ENCODE results near the gene GPR55. TPM values are rescaled to one million over a fixed set of nuclear protein-coding genes. Genes with fewer than 3 reads are reported as not detected.

GPR55 gene
- total RNA-seq, 1 experiment from 2014 or later = not detected

DNA sequence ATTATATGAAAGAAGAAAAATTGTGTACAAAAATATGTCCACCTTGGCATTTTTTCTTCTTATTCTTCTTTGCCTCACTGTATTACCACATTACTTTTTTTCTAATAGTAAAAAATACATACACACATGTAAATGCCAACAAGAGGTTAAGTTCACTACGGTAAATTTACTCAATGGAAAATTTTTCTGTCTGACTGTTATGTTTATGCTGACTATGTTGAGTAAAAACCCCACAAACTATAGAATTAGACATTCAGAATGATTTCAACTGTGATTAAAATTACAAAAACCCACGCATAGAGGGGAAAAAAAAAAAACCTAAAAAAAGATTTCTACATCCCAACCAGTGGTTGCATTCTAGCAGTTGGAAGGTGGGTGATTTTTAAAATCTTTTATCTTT is 5.4 kb downstream of the GPR55 start:
- DNase-seq (ENCODE audit: low read depth) = no peak

DNA sequence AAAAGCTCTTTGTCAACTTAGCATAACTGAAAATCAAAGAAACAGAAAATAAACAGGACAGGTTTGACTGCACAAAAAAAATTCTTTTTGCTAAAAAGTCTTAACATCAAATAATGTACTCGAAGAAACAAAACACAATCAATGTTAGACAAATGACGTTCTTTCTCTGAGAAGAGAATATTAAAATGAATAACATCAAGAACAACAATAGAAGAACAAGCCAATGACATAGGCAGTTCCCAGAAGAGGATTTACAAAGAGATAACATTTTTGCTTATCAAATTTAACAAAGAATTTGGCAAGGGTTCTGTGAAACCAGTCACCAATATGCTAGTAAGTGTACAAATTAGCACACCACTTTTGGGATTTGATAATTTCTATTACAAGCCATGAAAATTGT is 5.8 kb downstream of the GPR55 start:
- no peak for DNase-seq (ENCODE audit: low read depth)

DNA sequence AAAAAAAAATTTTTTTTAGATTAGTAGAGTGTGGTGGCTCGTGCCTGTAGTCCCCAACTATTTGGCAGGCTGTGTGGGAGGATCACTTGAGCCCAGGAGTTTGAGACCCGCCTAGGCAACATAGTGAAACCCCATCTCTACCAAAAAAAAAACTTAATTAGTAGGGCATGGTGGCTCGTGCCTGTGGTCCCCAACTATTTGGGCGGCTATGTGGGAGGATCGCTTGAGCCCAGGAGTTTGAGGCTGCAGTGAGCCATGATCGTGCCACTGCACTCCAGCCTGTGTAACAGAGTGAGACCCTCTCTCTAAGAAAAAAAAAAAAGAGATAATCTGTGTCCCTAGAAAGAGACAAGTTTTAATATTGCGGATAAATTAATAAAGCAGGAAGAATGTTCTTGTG is 8.8 kb downstream of the GPR55 start:
- DNase-seq (ENCODE audit: low read depth) = no peak

DNA sequence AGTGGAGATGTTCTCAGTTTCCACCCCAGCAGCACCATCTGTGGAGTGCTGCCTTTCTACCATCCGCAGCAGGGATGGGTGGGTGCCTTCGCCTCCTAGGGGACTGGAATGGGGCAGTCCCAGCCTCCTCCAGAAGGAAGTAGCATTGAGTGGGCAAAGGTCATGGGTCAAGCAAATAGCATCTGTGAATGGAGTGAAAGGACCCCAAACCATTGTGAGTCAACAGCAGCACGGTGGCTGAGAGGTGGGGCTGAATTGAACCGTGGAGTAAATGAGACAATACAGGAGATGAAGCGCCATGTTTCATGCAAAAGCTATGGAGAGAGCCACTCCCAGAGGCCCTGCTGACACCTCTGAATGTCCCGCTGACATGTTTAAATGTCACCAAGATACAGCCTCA is 9.7 kb downstream of the GPR55 start:
- DNase-seq (ENCODE audit: low read depth) = no peak

DNA sequence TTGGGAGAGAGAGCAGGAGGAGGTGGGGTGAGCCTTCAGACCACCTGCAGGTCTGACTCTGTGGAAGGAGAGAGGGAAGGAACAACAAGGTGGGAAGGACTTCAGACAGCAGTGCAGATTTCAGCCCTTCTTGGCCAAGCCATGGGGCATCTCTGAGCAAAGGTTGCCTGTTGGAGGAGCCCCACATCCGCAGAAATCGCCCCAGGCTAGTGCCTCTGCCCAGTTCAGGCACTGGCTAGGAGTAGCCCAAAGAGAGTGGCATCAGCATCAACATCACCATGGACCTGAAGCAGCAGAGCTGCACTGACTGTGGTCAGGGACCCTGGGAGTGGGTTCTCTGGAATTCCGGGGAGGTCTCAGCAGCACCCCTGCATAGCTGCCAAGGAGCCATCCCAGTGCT is 10.2 kb downstream of the GPR55 start:
- peak; percentile 17 for DNase-seq (ENCODE audit: low read depth)

DNA sequence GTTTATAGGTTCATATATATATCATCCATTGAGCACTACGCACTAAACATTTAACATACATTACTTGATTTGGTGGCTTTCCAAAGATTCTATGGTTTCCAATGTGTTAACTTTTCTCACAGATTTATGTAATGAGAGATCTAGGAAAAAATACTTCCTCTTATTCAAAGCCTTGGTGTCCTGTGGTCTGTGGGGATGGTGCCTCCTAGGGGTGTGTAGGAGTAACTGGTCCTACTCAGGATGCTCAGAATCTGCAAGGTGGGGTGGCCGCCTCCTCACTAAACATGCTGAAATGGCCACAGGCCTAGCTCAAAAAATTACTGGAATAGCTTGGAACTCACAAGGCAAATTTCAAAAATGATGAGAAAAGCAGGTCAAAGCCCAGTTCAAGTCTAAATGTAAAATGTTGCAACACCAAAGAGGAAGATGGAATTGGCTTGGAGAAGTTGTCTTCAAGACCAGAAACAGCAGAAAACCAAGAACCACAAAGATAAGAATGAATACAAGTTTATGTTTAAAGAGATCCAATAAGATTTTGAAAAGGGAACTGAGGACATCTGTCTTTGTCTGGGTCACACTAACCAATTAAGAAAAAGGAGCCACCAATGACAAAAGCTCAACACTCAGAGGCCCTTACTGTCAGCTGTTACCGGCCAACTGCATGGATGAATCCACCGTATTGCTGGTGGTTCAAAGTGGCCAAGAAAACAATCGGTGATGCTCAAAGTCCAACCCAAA is 11.5 kb downstream of the GPR55 start:
- DNase-seq (ENCODE audit: low read depth) = no peak

DNA sequence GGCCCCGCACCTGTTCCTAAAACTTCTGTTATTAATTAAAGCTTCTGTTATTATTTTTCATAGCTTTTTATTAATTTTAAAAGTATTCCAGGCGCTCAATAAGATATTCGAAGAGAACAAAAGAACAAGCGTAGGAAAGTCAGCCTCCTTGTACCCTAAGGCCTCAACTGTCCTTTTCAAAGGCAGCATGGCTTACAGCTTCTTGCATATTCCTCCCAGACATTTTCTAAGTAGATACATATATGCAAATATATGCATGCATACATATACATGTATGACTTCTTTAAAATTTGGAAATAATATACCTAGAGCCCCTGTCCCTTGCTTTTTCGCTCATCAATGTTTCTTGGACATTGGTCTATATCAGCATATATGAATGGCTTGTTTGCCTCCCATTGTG is 12.3 kb downstream of the GPR55 start:
- no peak for DNase-seq (ENCODE audit: low read depth)

DNA sequence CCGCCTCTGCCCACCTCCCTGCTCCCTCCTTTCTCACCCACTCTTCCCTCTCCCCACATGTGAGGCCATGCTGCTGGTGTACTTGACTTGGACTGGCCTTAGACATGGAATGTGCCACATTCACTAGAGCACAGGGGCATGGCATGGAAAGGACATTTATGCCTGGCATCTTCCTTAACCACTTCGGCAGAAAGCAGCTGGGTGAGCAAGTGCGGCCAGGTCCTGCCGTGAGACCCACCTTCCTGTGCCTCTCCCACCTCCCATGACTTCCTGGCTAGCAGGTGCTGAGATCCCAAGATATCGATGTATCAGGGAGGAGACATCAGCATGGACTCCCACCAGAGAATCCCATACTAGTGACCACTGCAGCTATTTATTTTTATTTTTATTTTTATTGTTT is 13.0 kb downstream of the GPR55 start:
- no peak for DNase-seq (ENCODE audit: low read depth)

DNA sequence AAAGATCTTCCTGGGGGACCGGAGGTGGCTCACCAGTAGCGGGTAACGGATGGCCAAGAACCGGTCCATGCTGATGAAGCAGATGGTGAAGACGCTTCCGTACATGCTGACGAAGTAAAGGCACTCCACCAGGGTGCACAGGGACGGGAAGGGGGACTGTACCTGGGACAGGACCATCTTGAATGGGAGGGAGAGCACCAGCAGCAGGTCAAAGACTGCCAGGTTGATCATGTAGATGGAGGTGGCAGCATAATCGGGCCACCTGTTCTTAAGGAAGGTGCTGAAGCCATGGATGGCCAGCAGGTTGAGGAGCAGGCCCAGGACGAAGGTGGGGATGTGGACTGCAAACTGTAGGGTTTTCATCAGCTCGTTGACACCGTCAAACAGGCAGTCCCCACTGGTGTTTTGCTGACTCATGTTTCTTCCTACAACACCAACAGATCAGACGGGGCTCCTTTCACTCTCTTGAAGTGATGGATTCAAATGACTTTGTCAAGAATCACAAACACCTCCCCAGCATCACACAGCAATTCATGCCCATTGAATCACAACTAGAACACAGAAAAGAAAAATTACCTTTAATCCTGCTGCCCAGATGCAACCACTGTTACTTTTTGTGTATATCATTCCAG is 14.4 kb downstream of the GPR55 start:
- no peak for DNase-seq (ENCODE audit: low read depth)

DNA sequence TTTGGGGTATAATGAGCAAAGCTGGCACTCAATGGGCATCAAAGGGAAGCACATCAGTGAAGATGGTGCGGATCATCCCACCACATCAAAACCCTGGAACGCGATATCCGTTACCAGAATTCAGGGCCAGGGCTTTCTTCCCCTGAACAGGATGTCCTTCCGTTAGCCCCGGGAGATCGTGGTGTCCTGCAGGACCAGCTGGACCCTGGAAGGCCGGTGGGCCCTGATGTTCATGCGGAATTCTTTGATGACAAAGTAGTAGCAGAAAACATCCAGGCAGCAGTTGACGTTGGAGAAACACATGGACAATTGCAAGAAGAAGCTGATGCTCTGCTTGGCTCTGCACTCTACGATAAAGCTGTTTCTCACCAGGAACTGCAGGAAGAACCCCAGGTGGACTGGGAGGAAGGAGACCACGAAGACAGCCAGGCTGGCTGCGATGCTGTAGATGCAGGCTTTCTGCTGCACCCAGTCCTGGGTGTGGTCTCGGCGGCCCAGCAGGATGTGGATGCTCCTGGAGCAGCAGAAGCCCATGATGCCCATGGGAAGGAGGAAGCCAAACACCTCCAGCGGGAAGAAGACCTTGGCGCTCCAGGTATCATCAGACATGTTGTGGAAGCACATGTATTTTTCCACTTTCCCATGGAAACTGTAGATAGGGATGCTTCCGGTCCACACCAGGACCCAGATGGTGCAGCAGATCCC is 15.0 kb downstream of the GPR55 start:
- DNase-seq (ENCODE audit: low read depth) = no peak

DNA sequence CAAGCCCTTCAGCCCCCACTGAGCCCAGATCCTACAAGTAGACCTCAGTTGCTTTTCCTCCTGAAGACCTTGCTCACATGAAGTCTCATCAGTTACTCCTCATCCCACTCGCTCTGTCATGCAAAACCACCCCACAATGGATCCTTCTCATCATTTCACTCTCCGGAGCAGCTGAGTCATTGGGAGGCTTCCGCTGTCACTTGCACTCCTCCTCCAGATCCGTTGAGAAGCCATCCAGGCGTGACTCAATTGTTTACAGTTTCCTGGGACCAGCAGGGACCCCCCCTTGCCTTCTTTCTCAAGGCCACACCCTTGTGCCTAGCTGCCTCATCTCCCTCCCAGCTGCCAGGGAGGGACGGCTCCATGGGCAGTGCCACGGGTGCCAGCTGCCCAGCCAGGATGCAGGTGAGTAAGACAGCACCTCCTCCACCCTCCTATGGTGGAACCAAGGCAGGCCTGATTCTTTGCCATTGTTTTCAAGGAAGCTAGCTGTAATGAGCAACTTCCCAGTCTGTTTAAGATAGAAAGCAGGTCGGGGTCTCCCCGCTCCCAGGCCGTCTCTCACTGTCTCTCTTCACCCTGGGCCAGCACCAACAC is 16.3 kb downstream of the GPR55 start:
- DNase-seq (ENCODE audit: low read depth) = peak; percentile 97

DNA sequence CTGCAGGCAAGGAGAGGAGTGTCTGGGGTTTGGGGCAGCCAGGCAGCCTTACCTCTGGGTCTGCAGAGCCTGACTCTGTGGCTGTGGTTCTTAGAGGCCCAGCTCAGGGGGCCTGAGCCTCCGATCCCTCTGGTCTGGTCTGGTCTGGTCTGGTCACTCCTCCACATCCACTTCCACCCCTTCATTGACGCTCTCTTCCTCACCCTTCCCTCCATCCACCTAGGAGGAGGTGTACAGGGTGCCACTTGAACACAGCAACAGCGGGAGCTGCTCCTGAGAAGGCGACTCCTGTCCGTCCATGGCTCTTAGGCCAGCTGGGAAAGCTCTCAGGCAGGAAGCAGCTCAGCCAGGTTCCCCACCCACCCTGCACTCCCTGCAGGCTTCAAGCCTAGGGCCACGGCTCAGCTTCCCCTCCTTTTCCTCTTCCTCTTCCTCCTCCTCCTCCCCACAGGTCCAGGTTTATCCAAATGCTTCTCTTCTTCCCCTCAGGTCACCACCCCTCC is 16.9 kb downstream of the GPR55 start:
- no peak for DNase-seq (ENCODE audit: low read depth)

DNA sequence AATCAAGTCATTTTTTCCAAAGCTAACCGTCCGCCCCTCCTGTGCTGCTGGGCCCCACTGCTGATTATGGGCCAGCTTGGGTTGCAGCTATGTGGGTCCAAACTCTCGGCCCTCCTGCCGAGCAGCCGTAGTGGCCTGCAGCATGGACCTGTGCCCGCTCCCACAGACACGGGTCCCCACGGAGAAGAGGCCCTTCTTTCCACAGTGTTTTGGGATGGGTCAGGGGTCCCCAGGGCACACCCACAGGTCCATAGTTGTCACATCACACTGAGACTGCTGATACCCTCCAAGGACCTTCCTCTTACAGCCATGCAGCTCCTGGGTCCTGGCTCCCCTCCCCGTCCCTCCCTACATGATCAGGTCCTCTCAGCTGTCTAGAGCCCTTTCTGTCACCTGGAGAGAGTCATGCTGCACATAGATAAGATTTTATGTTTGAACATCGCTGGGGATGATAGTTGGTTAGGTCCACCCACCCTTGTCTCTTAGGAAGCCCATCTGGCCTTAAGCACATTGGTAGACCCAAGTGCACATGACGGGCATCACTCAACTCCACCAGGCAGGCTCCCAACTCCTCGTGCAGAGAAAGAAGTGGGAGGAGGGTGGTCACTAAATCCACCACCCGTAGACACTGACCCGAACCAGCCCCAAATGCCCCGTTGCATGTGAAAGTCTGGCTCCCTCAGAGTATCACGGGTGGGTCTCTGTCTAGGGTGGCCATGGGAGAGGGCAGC is 17.5 kb downstream of the GPR55 start:
- no peak for DNase-seq (ENCODE audit: low read depth)

DNA sequence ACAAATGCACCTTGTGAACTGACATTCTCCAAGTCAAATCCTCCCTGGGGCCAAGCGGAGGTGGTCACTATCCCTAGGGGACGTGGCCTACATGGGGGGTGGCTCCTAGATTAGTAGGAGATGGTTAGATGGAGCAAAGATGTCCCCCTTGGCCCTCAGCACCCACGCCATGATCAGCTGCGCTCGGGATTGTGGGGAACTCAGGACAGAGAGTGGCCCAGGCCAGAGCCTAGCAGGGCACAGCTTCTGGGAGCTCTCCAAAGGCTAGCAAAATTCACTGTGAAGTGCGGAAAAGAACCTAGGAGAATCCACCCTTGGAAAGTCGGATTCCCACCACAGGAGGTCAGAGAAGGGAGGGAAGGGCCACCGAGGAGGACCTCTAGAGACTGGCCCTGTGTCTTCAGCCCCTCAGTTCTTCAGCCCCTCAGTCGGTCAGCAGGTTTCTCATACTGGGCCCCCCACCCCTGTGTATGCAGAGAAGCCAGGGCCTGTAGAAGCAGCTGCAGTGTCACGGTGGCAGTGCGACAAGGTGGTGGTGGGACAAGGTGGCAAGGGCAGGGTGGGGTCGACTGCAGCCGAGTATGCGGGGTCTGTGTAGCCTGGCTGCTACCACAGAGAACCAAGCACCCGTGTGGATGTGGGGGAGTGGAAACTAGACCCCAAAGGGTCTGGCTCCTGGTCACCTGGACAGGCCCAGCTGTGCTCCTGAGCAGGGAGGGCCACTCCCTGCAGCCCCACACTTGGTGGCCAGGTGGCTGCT is 18.4 kb downstream of the GPR55 start:
- DNase-seq (ENCODE audit: low read depth) = no peak

DNA sequence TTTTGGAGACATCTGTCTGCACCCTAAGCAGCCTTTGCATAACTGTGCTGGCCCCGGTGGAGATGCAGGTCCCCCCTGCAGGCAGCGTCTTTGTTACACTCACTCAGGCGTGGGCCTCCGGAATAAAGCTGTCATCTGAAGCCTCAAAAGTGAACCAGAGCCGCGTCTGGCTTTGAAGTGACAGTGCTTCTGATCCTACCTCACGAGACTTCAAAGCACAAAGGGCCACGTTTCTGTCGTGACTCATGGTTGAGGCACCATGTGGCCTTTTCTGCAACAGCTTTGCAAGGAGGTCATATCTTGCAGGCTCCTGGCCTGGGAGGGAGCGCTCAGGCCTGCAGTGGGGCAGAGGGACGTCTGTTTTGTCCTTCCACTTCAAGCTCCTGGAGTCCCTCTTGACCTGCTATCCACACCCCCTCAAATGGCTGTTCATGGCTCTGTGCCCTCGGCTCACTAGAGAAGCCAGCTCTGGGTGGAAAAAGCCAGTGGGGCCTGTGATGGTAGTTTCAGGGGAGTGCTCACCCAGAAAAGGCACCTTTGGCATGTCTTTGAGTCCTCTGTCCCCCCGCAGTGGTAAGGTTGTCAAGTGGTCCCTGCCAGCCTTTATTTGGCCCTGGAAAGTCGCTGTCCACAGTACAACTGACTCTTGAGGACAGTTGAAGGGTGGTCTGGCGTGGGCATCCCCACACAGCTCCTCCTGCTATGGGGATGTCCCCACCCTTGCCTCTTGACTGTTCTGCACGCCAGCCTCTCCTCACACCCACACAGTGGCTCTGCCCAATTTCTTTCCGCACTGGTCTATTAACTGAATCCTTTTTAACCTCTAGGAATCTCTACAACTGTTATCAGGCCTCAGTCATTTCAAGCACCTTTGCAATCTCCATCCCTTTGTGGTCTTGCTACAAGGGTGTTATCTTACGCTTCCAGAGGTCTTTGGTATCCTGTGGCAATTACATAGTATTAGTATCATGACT is 19.3 kb downstream of the GPR55 start:
- DNase-seq (ENCODE audit: low read depth) = peak; percentile 47

DNA sequence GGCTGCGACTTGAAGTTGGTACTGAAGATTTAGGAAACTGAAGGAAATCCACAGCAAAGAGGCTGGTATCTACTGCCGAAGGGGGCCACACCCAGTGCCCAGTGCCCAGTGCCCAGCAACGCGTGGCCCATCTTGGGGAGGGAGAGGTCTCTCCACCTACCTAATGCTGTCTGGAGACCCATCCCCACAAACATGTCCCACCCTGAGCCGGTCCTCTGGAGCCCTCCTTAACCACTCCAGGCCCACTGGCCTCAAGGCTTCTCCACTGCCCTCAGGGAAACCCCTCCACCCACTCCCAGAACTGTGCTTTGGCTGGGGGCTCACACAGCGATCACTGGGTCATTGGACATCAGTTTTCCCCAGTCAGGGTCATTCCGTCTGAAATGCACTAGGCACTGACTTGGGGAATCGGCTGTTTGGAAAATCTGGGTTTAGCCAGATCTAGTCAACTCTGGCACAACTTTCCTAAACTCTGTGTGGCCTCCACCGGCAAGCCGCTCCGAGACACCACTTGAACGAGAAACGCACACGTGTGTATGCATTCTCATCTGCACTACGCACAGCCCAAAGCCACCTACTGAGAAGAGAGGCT is 20.1 kb downstream of the GPR55 start:
- DNase-seq (ENCODE audit: low read depth) = no peak

DNA sequence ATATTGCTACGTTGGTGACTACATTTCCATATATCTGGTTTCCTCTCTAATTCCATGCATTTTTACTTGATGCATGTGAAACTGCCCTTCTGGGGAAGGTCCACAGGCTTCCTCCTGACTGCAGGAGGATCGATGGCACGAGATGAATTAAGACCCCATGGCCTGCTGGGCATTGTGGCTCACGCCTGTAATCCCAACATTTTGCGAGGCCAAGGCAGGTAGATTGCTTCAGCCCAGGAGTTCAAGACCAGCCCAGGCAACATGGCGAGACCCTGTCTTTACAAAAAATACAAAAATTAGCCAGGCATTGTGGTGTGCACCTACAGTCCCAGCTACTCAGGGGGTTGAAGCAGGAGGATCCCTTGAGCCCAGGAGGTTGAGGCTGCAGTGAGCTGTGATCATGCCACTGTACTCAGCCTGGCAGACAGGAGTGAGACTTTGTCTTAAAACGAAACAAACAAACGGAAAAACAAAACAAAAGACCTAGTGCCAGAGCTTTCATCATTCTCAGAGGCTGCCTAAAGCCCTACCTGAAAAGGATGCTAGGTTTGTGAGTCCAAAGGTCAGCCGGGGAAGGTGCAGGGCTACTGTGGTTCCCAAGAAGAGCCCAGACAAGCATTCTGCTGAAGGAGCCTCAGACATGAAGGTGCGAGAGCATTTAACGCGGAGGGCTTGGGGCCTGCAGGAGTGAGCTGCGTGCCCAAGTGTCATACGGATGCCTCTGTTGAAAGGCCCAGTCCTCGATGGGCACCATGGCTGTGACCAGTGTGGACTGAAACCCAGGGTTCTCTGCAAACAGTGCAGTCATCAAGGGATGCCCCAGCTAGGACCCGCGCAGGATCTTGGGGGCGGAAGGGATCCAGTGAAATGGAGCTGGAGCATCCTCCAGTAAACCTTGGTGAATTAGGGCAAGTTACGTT is 21.6 kb downstream of the GPR55 start:
- no peak for DNase-seq (ENCODE audit: low read depth)

DNA sequence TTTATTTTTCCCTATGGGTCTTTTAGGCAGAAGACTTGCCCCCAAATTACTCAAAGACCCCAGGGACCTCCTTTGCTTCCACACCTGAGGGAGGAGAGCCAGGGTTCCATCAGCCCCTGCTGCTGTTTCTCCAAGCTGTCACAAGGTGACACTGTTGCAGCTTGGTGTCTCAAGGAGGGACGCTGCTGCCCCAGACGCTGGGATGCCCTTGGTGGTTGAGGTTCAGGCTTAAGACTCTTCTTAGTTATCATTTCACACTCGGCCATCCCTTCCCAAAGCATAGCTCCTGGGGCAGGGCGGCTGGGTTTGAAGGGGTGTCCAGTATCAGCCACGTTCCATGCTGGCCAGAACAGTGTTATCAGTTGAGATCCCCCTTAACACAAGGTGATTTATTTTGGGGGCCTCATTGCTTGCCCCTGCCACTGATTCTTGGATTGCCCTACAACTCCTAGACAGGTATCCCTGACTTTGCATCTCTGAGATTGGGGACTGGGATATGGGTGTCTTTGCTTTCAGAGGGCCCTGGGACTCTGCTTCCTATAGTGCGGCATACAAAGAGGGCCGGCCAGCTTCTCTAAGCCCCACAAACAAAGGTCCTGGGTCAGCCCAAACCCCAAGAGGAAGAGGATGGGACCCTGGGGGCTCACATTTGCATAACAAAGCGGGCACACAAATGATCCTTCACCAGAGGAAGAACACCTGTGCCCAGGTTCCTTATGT is 22.7 kb downstream of the GPR55 start:
- peak; percentile 67 for DNase-seq (ENCODE audit: low read depth)

Data from M059J (cell line).